ENCODE measurements around the gene SYNDIG1. TPM values are rescaled to one million over a fixed set of nuclear protein-coding genes. Genes with fewer than 3 reads are reported as not detected.

SYNDIG1 gene
- total and polyA plus RNA-seq, 2 donors (not counting 1 experiment from before 2014, with no cell fraction given), result not detected

- H3K9me3 ChIP-seq (ENCODE audit: control extremely low read depth in 1 of 3, control insufficient read depth in 2 of 3, insufficient read depth in 1 of 3, low read length in 2 of 3), result peaks cover 0 to 3% (median 0%) of the 10 kb centered on the region in 3 donors
- no peaks in the 10 kb centered on the region for H3K4me1 ChIP-seq (ENCODE audit: control insufficient read depth in 2 of 2, insufficient read depth in 2 of 2, low read length in 2 of 2)
- intact Hi-C loops (cut with micrococcal nuclease), result no loop called here
- CTCF ChIA-PET, result no interaction called here
- H3K4me1 Mint-ChIP-seq, result no peaks in the 10 kb centered on the region
- peaks cover 0 to 2% (median under 1%) of the 10 kb centered on the region in 4 experiments for H3K27me3 ChIP-seq (replicated peaks in 1 of 4; ENCODE audit: control extremely low read depth in 1 of 4, control insufficient read depth in 3 of 4, insufficient read depth in 4 of 4, low read length in 3 of 4)
- no peak overlapping the region for H3K4me2 ChIP-seq (replicated peaks; ENCODE audit: low read depth, low read length, poor library complexity, severe bottlenecking)
- no peak overlapping the region for H3K4me3 Mint-ChIP-seq
- no peak overlapping the region for H3K9ac ChIP-seq (ENCODE audit: low read length)
- WGBS (ENCODE audit: insufficient coverage), result 90% methylated on average over 8 of the region's 8 CpGs
- H3K27ac Mint-ChIP-seq, result no peak overlapping the region
- no peak overlapping the region for H3K27ac ChIP-seq (ENCODE audit: low read length in 2 of 2)
- H3K27me3 Mint-ChIP-seq, result no peaks in the 10 kb centered on the region
- no peaks in the 10 kb centered on the region for H3K79me2 ChIP-seq (ENCODE audit: control insufficient read depth, insufficient read depth, low read length)
- DNase-seq (no peak), ATAC-seq (ENCODE audit: low read depth) (no peak)
- no peaks in the 10 kb centered on the region for H4K20me1 ChIP-seq (ENCODE audit: control insufficient read depth, insufficient read depth, low read length, poor library complexity, severe bottlenecking)
- TF ChIP-seq CTCF (IDR thresholded peaks at IDR 0.05) (no peak), EZH2 (IDR thresholded peaks at IDR 0.05; ENCODE audit: borderline replicate concordance, insufficient read depth, low read depth, low read length, poor library complexity, severe bottlenecking) (no peak)
- no peaks in the 10 kb centered on the region for H3K9me3 Mint-ChIP-seq (ENCODE audit: insufficient read depth)
- no peak overlapping the region for H3K4me3 ChIP-seq (ENCODE audit: control extremely low read depth in 1 of 5, extremely low read depth in 1 of 5, insufficient read depth in 1 of 5, low read depth in 2 of 5, low read length in 4 of 5)
- H2AFZ ChIP-seq (ENCODE audit: insufficient read depth, low read depth, low read length, poor library complexity, severe bottlenecking), result no peak overlapping the region
- POLR2A ChIA-PET, result no interaction called here
- H3K36me3 ChIP-seq (replicated peaks in 1 of 2; ENCODE audit: control extremely low read depth in 1 of 2, control insufficient read depth in 1 of 2, extremely low read depth in 1 of 2, insufficient read depth in 2 of 2, low read length in 1 of 2), result no peaks in the 10 kb centered on the region
These were observed 14.6 kb downstream of the SYNDIG1 start for GRCh38 chr20:24484081-24484450.

- no peaks in the 10 kb centered on the region for H4K20me1 ChIP-seq (ENCODE audit: control insufficient read depth, insufficient read depth, low read length, poor library complexity, severe bottlenecking)
- TF ChIP-seq EZH2 (IDR thresholded peaks at IDR 0.05; ENCODE audit: borderline replicate concordance, insufficient read depth, low read depth, low read length, poor library complexity, severe bottlenecking) (no peak), CTCF (IDR thresholded peaks at IDR 0.05) (no peak)
- no peaks in the 10 kb centered on the region for H3K27me3 Mint-ChIP-seq
- no peak overlapping the region for H3K4me3 Mint-ChIP-seq
- H3K27ac ChIP-seq (ENCODE audit: low read length in 2 of 2), result no peak overlapping the region
- no peak overlapping the region for H3K9ac ChIP-seq (ENCODE audit: low read length)
- H3K36me3 ChIP-seq (replicated peaks in 1 of 2; ENCODE audit: control extremely low read depth in 1 of 2, control insufficient read depth in 1 of 2, extremely low read depth in 1 of 2, insufficient read depth in 2 of 2, low read length in 1 of 2), result no peaks in the 10 kb centered on the region
- H3K9me3 ChIP-seq (ENCODE audit: control extremely low read depth in 1 of 3, control insufficient read depth in 2 of 3, insufficient read depth in 1 of 3, low read length in 2 of 3), result peaks cover 0 to 3% (median 0%) of the 10 kb centered on the region in 3 donors
- H3K4me1 ChIP-seq (ENCODE audit: control insufficient read depth in 2 of 2, insufficient read depth in 2 of 2, low read length in 2 of 2), result no peaks in the 10 kb centered on the region
- no peak overlapping the region for H3K27ac Mint-ChIP-seq
- CTCF ChIA-PET, result no interaction called here
- H3K9me3 Mint-ChIP-seq (ENCODE audit: insufficient read depth), result no peaks in the 10 kb centered on the region
- no peaks in the 10 kb centered on the region for H3K79me2 ChIP-seq (ENCODE audit: control insufficient read depth, insufficient read depth, low read length)
- H3K27me3 ChIP-seq (replicated peaks in 1 of 4; ENCODE audit: control extremely low read depth in 1 of 4, control insufficient read depth in 3 of 4, insufficient read depth in 4 of 4, low read length in 3 of 4), result no peaks in the 10 kb centered on the region
- H3K4me2 ChIP-seq (replicated peaks; ENCODE audit: low read depth, low read length, poor library complexity, severe bottlenecking), result no peak overlapping the region
- ATAC-seq (ENCODE audit: low read depth), result no peak
- no peaks in the 10 kb centered on the region for H3K4me1 Mint-ChIP-seq
- H3K4me3 ChIP-seq (ENCODE audit: control extremely low read depth in 1 of 5, extremely low read depth in 1 of 5, insufficient read depth in 1 of 5, low read depth in 2 of 5, low read length in 4 of 5), result no peak overlapping the region
- H2AFZ ChIP-seq (ENCODE audit: insufficient read depth, low read depth, low read length, poor library complexity, severe bottlenecking), result no peak overlapping the region
- no peak for DNase-seq
- intact Hi-C loops (cut with micrococcal nuclease), result no loop called here
- 62% methylated on average over 1 of the region's 1 CpG for WGBS (ENCODE audit: insufficient coverage)
- POLR2A ChIA-PET, result no interaction called here
These were observed 16.6 kb downstream of the SYNDIG1 start for GRCh38 chr20:24485981-24486380.
